ENCODE data around the gene SEPHS1. TPM values are rescaled to one million over a fixed set of nuclear protein-coding genes. Genes with fewer than 3 reads are reported as not detected.

The SEPHS1 gene
- total and polyA plus RNA-seq, 2 of the 8 experiments (the other 6 are each of a cell fraction or from before 2014, with no cell fraction given) = 270 to 683 TPM

DNA sequence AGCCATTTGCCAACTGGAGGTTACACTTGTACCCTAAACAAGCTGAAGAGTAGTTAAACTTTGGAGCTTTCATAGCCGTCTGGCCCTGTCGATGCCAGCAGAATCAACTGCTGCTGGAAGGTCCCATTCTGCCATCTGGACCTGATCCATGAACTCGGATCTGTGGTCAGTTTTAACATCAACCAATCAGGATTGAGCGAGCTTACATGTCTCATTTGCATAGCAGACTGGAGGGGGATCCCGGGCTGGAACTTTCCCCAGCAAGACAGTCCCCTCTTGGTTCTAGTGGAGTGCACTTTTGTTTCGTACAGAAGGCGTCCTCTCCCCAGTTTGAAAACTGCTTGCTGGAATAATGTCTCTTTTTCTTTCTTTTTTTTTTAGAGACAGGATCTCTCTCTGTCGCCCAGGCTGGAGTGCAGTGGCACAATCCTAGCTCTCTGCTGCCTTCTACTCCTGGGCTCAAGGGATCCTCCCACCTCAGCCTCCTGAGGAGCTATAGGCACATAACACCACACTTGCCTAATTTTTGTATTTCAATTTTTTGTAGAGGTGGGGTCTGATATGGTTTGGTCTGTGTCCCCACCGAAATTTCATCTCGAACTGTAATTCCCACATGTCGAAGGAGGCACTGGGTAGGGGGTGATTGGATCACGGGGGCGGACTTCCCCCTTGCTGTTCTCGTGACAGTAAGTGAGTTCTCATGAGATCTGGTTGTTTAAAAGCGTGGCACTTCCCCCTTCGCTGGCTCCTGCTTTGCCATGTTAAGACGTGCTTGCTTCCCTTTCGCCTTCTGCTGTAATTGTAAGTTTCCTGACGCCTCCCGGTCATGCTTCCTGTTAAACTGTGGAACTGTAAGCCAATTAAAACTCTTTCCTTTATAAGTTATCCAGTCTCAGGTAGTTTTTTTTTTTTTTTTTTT, 42.8 kb upstream of the SEPHS1 start (continued):
- TF ChIP-seq, protein P1, sequence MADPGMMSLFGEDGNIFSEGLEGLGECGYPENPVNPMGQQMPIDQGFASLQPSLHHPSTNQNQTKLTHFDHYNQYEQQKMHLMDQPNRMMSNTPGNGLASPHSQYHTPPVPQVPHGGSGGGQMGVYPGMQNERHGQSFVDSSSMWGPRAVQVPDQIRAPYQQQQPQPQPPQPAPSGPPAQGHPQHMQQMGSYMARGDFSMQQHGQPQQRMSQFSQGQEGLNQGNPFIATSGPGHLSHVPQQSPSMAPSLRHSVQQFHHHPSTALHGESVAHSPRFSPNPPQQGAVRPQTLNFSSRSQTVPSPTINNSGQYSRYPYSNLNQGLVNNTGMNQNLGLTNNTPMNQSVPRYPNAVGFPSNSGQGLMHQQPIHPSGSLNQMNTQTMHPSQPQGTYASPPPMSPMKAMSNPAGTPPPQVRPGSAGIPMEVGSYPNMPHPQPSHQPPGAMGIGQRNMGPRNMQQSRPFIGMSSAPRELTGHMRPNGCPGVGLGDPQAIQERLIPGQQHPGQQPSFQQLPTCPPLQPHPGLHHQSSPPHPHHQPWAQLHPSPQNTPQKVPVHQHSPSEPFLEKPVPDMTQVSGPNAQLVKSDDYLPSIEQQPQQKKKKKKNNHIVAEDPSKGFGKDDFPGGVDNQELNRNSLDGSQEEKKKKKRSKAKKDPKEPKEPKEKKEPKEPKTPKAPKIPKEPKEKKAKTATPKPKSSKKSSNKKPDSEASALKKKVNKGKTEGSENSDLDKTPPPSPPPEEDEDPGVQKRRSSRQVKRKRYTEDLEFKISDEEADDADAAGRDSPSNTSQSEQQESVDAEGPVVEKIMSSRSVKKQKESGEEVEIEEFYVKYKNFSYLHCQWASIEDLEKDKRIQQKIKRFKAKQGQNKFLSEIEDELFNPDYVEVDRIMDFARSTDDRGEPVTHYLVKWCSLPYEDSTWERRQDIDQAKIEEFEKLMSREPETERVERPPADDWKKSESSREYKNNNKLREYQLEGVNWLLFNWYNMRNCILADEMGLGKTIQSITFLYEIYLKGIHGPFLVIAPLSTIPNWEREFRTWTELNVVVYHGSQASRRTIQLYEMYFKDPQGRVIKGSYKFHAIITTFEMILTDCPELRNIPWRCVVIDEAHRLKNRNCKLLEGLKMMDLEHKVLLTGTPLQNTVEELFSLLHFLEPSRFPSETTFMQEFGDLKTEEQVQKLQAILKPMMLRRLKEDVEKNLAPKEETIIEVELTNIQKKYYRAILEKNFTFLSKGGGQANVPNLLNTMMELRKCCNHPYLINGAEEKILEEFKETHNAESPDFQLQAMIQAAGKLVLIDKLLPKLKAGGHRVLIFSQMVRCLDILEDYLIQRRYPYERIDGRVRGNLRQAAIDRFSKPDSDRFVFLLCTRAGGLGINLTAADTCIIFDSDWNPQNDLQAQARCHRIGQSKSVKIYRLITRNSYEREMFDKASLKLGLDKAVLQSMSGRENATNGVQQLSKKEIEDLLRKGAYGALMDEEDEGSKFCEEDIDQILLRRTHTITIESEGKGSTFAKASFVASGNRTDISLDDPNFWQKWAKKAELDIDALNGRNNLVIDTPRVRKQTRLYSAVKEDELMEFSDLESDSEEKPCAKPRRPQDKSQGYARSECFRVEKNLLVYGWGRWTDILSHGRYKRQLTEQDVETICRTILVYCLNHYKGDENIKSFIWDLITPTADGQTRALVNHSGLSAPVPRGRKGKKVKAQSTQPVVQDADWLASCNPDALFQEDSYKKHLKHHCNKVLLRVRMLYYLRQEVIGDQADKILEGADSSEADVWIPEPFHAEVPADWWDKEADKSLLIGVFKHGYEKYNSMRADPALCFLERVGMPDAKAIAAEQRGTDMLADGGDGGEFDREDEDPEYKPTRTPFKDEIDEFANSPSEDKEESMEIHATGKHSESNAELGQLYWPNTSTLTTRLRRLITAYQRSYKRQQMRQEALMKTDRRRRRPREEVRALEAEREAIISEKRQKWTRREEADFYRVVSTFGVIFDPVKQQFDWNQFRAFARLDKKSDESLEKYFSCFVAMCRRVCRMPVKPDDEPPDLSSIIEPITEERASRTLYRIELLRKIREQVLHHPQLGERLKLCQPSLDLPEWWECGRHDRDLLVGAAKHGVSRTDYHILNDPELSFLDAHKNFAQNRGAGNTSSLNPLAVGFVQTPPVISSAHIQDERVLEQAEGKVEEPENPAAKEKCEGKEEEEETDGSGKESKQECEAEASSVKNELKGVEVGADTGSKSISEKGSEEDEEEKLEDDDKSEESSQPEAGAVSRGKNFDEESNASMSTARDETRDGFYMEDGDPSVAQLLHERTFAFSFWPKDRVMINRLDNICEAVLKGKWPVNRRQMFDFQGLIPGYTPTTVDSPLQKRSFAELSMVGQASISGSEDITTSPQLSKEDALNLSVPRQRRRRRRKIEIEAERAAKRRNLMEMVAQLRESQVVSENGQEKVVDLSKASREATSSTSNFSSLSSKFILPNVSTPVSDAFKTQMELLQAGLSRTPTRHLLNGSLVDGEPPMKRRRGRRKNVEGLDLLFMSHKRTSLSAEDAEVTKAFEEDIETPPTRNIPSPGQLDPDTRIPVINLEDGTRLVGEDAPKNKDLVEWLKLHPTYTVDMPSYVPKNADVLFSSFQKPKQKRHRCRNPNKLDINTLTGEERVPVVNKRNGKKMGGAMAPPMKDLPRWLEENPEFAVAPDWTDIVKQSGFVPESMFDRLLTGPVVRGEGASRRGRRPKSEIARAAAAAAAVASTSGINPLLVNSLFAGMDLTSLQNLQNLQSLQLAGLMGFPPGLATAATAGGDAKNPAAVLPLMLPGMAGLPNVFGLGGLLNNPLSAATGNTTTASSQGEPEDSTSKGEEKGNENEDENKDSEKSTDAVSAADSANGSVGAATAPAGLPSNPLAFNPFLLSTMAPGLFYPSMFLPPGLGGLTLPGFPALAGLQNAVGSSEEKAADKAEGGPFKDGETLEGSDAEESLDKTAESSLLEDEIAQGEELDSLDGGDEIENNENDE (IDR thresholded peaks at IDR 0.05; ENCODE audit: insufficient replicate concordance, low read length) = no peak
- TF ChIP-seq YY1 (IDR thresholded peaks at IDR 0.05; ENCODE audit: low read depth, low read length) (no peak), RNF2 (IDR thresholded peaks at IDR 0.05; ENCODE audit: borderline replicate concordance, low read depth, low read length, missing control alignments, poor library complexity, severe bottlenecking) (no peak), POU5F1 (IDR thresholded peaks at IDR 0.05; ENCODE audit: low read depth, low read length) (no peak), TCF12 (IDR thresholded peaks at IDR 0.05; ENCODE audit: low read depth, low read length) (no peak), EZH2 (IDR thresholded peaks at IDR 0.05; ENCODE audit: low read depth, low read length, severe bottlenecking) (no peak), SUZ12 (IDR thresholded peaks at IDR 0.05; ENCODE audit: low read length) (no peak), TAF1 (IDR thresholded peaks at IDR 0.05; ENCODE audit: low read depth, low read length) (no peak), CHD1 (IDR thresholded peaks at IDR 0.05; ENCODE audit: low read depth, low read length) (no peak)

Data from H1 (cell line).